KMS-11 (cell line): Measurements from ENCODE around the gene ELL3.

Experiments
- H2AFZ ChIP-seq: fragments of 200-600 bp; sonication (generic); 2 replicates; pipeline ENCODE4 v1.6.1; 2016; ENCODE audit warnings: antibody characterized with exemption, mixed run types, low read depth
- H3K27ac ChIP-seq: fragments of 200-600 bp; sonication (generic); 2 replicates; pipeline ENCODE4 v1.6.1; 2016; ENCODE audit warnings: mild to moderate bottlenecking, mixed run types
- H3K27me3 ChIP-seq: fragments of 200-600 bp; sonication (generic); 2 replicates; pipeline ENCODE4 v1.6.1; 2017; ENCODE audit warnings: mild to moderate bottlenecking, low read depth, mixed run types, moderate library complexity; ENCODE audit not compliant: insufficient read depth
- H3K36me3 ChIP-seq: fragments of 200-600 bp; sonication (generic); 2 replicates; pipeline ENCODE4 v1.6.1; 2017; ENCODE audit warnings: mild to moderate bottlenecking, mixed run types; ENCODE audit not compliant: insufficient read depth
- H3K4me1 ChIP-seq: fragments of 200-600 bp; sonication (generic); 2 replicates; pipeline ENCODE4 v1.6.1; 2016; ENCODE audit warnings: mild to moderate bottlenecking, low read depth, mixed run types; ENCODE audit not compliant: poor library complexity, severe bottlenecking
- H3K4me2 ChIP-seq: fragments of 200-600 bp; sonication (generic); 2 replicates; pipeline ENCODE4 v1.7.0; 2016; ENCODE audit warnings: mild to moderate bottlenecking, mixed run types
- H3K4me3 ChIP-seq: fragments of 200-600 bp; sonication (generic); IDR thresholded peaks from 2 replicates; pipeline ENCODE4 v1.6.1; 2017; ENCODE audit warnings: low read depth, low read length, mixed read lengths; ENCODE audit not compliant: insufficient read depth
- H3K79me2 ChIP-seq: fragments of 200-600 bp; sonication (generic); 2 replicates; pipeline ENCODE4 v1.6.1; 2016; ENCODE audit warnings: low read depth, mixed run types; ENCODE audit not compliant: insufficient read depth
- H3K9ac ChIP-seq: fragments of 200-600 bp; sonication (generic); 2 replicates; pipeline ENCODE4 v1.6.1; 2016; ENCODE audit warnings: mild to moderate bottlenecking, mixed run types
- H4K20me1 ChIP-seq: fragments of 200-600 bp; sonication (generic); 2 replicates; pipeline ENCODE4 v1.6.1; 2016; ENCODE audit warnings: mild to moderate bottlenecking, mixed run types; ENCODE audit not compliant: insufficient read depth
- CTCF ChIP-seq: fragments of 200-600 bp; sonication (generic); conservative IDR thresholded peaks from 2 replicates; pipeline ENCODE4 v1.6.1; 2017; ENCODE audit warnings: low read depth, mild to moderate bottlenecking, antibody characterized with exemption, low read length, moderate library complexity, mixed read lengths

Gene ELL3

DNA sequence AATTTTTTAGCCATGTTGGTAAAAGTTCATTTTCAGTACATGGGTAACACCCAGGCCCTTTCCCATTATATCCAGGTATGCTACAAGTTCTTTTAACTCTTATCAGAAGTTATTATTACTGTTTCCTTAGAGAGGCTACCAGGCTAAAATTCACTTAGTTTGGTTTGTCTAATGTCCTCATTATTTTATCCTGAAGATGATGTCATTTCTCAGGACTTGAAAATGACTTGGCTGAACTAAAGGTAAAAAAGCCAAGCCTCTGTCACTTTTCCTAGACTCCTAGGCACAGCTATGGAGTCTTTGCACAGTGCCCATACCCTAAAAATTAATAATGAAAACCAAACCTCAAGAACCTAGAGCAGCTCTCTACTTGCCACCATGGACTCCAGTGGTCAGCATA is 4.1 kb downstream of the ELL3 start:
- no peak overlapping the region for H2AFZ ChIP-seq
- H3K27ac ChIP-seq, result no peak overlapping the region

GRCh38 chr15:43771816-43772215 is 5.0 kb downstream of the ELL3 start:
- Histone ChIP-seq H2AFZ (no peak overlapping the region), H3K36me3 (peaks cover 8% of the 10 kb centered on the region; the same call in 1 of the 2 replicates), H3K4me2 (no peak overlapping the region), H3K27ac (no peak overlapping the region), H3K79me2 (no peaks in the 10 kb centered on the region), H3K4me1 (no peaks in the 10 kb centered on the region), H4K20me1 (0 out of 2 replicates have a peak, but pooled peaks cover 4% of the 10 kb centered on the region), H3K9ac (no peak overlapping the region), H3K27me3 (no peaks in the 10 kb centered on the region), H3K4me3 (no peak overlapping the region)
- no peak for TF ChIP-seq CTCF

More for the DNA sequence above, 4.1 kb downstream of the ELL3 start:
- peaks cover 3% of the 10 kb centered on the region for H3K4me1 ChIP-seq
- no peak overlapping the region for H3K9ac ChIP-seq
- no peaks in the 10 kb centered on the region for H3K27me3 ChIP-seq
- H3K36me3 ChIP-seq, result peaks cover 8% of the 10 kb centered on the region; the same call in 1 of the 2 replicates
- no peak overlapping the region for H3K4me3 ChIP-seq
- H4K20me1 ChIP-seq, result 0 out of 2 replicates have a peak, but pooled peaks cover 4% of the 10 kb centered on the region
- no peak for TF ChIP-seq CTCF
- no peaks in the 10 kb centered on the region for H3K79me2 ChIP-seq
- no peak overlapping the region for H3K4me2 ChIP-seq

DNA sequence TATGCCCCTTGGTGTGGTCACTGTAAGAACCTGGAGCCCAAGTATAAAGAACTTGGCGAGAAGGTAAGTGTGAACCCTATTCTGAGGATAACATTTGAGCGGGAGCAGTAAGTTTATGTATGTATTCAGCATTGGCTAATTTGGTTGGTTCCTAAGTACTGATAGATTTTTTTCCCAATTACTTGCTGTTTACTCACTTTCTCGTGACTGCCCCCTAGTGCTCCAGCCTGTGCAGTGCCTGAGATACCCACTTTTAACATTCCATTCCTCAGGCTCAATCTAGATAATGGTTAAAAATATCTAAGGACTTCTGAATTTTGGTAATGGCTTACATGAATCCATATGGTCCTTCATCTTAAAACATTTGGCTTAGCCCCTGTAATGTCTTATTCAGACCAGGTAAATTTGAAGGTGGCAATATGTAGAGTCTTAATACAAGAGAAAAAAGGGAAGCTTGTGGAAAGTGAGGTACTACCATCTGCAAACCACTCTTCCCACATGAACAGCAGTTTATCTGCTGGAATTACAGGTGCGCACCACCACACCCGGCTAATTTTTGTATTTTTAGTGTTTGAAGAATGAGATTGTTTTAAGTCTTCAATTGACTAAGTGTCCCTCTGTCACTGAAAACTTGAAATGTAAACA is 7.1 kb downstream of the ELL3 start:
- Histone ChIP-seq H2AFZ (no peak overlapping the region), H3K36me3 (peaks cover 19% of the 10 kb centered on the region; the same call in 1 of the 2 replicates), H3K4me2 (no peak overlapping the region), H4K20me1 (0 out of 2 replicates have a peak, but pooled peaks cover 3% of the 10 kb centered on the region), H3K9ac (no peak overlapping the region), H3K27me3 (no peaks in the 10 kb centered on the region), H3K79me2 (no peaks in the 10 kb centered on the region), H3K4me3 (no peak overlapping the region), H3K27ac (no peak overlapping the region), H3K4me1 (no peaks in the 10 kb centered on the region)
- peak; percentile 84 for TF ChIP-seq CTCF

DNA sequence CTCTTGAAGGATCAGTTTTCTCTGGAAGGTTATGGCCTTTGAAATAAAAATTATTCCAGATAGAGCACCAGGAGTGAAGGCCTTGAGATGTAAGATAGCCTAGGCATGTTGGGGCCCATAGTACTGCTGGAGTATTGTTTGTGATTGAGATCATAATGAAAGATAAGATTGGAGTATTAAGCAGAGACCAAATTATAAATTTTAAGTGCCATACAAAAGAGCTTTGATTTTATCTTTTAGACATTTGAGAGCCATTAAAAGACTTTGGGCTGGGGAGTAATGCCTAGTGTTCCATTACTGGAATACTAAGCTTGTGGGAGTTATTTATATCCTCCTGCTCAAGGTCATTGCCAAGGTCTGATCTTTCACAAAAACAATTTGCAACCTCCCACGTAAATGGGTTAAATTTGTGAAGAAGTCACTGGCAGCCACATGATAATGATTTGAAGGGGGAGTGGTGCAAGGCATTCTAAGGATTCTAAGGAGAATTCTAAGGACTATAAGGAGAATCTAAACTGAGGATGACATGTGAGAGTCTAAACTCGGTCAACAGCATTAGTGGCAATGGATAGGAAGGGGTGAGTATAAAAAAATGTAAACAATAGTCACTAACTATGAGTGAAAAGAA is 12.8 kb downstream of the ELL3 start:
- no peak overlapping the region for H2AFZ ChIP-seq
- H3K36me3 ChIP-seq, result peaks cover 14% of the 10 kb centered on the region; the same call in 1 of the 2 replicates
- no peaks in the 10 kb centered on the region for H3K4me1 ChIP-seq
- H3K4me3 ChIP-seq, result no peak overlapping the region
- H3K4me2 ChIP-seq, result no peak overlapping the region
- TF ChIP-seq CTCF, result no peak
- no peak overlapping the region for H3K9ac ChIP-seq
- no peaks in the 10 kb centered on the region for H3K79me2 ChIP-seq
- no peak overlapping the region for H3K27ac ChIP-seq
- H4K20me1 ChIP-seq, result no peaks in the 10 kb centered on the region
- no peaks in the 10 kb centered on the region for H3K27me3 ChIP-seq
